ENCODE data around the gene KRTAP10-11. TPM values are rescaled to one million over a fixed set of nuclear protein-coding genes. Genes with fewer than 3 reads are reported as not detected.

The KRTAP10-11 gene
- polyA plus RNA-seq, 2 of the 4 experiments (the other 2 are of a cell fraction), result not detected

GRCh38 chr21:44639331-44639655 is 6.9 kb upstream of the KRTAP10-11 start:
- Histone ChIP-seq H3K27ac (no peak overlapping the region), H3K9me3 (peaks cover 8% of the 10 kb centered on the region; the same call in 2 of the 3 replicates), H3K4me3 (no peak overlapping the region), H3K4me2 (no peak overlapping the region), H3K4me1 (no peaks in the 10 kb centered on the region)
- ChIA-PET POLR2A (no interaction called here), CTCF (interaction anchor here (0.6 kb wide), 2 partner anchors 24 to 130 kb away, joined by 3 to 5 read pairs; no protein-coding TSS in a partner anchor)
- ATAC-seq (no peak), DNase-seq (ENCODE audit: low read depth in 1 of 2, low spot score in 1 of 2) (no peak), FAIRE-seq (no peak)
- TF ChIP-seq ZFP36 (IDR thresholded peaks at IDR 0.05; ENCODE audit: borderline replicate concordance, partially characterized antibody) (no peak), RARB (CRISPR knock-in tag; IDR thresholded peaks at IDR 0.05) (no peak), CBX2 (IDR thresholded peaks at IDR 0.05; ENCODE audit: borderline replicate concordance, low read depth) (no peak), SREBF2 (IDR thresholded peaks at IDR 0.05) (no peak), RNF2 (IDR thresholded peaks at IDR 0.05; ENCODE audit: borderline replicate concordance, low read depth) (no peak), TP53 (CRISPR knock-in tag; IDR thresholded peaks at IDR 0.05) (no peak), USF2 (IDR thresholded peaks at IDR 0.05) (no peak), JUN (IDR thresholded peaks at IDR 0.05) (no peak), NR3C1 (IDR thresholded peaks at IDR 0.05) (no peak), MYC (IDR thresholded peaks at IDR 0.05; ENCODE audit: borderline replicate concordance, low read length) (no peak), NFE2L2 (conservative IDR thresholded peaks at IDR 0.05; ENCODE audit: low read length) (no peak), POLR2A (IDR thresholded peaks at IDR 0.05; ENCODE audit: low read length) (no peak), FOXS1 (CRISPR knock-in tag; IDR thresholded peaks at IDR 0.05) (no peak), RCOR1 (IDR thresholded peaks at IDR 0.05; ENCODE audit: low read depth, low read length) (no peak), HDAC2 (IDR thresholded peaks at IDR 0.05) (no peak)
- TF ChIP-seq, protein P1, sequence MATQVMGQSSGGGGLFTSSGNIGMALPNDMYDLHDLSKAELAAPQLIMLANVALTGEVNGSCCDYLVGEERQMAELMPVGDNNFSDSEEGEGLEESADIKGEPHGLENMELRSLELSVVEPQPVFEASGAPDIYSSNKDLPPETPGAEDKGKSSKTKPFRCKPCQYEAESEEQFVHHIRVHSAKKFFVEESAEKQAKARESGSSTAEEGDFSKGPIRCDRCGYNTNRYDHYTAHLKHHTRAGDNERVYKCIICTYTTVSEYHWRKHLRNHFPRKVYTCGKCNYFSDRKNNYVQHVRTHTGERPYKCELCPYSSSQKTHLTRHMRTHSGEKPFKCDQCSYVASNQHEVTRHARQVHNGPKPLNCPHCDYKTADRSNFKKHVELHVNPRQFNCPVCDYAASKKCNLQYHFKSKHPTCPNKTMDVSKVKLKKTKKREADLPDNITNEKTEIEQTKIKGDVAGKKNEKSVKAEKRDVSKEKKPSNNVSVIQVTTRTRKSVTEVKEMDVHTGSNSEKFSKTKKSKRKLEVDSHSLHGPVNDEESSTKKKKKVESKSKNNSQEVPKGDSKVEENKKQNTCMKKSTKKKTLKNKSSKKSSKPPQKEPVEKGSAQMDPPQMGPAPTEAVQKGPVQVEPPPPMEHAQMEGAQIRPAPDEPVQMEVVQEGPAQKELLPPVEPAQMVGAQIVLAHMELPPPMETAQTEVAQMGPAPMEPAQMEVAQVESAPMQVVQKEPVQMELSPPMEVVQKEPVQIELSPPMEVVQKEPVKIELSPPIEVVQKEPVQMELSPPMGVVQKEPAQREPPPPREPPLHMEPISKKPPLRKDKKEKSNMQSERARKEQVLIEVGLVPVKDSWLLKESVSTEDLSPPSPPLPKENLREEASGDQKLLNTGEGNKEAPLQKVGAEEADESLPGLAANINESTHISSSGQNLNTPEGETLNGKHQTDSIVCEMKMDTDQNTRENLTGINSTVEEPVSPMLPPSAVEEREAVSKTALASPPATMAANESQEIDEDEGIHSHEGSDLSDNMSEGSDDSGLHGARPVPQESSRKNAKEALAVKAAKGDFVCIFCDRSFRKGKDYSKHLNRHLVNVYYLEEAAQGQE (IDR thresholded peaks at IDR 0.05), result no peak
- TF ChIP-seq, protein P2, sequence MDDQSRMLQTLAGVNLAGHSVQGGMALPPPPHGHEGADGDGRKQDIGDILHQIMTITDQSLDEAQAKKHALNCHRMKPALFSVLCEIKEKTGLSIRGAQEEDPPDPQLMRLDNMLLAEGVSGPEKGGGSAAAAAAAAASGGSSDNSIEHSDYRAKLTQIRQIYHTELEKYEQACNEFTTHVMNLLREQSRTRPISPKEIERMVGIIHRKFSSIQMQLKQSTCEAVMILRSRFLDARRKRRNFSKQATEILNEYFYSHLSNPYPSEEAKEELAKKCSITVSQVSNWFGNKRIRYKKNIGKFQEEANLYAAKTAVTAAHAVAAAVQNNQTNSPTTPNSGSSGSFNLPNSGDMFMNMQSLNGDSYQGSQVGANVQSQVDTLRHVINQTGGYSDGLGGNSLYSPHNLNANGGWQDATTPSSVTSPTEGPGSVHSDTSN (IDR thresholded peaks at IDR 0.05), result no peak
- WGBS (ENCODE audit: missing lambda C conversion rate), result no CpG with 5 or more reads among the region's 12 CpGs

GRCh38 chr21:44640761-44641160 is 5.5 kb upstream of the KRTAP10-11 start:
- ATAC-seq, result no peak
- Histone ChIP-seq H3K9me3 (peaks cover 9% of the 10 kb centered on the region; the same call in 2 of the 3 replicates), H3K4me3 (no peak overlapping the region), H3K27ac (no peak overlapping the region), H3K4me2 (no peak overlapping the region), H3K4me1 (no peaks in the 10 kb centered on the region)
- POLR2A ChIA-PET, result no interaction called here
- CTCF ChIA-PET, result no interaction called here
- DNase-seq (ENCODE audit: low read depth in 1 of 2, low spot score in 1 of 2), result no peak
- 19% methylated on average over 4 of the region's 5 CpGs for WGBS (ENCODE audit: missing lambda C conversion rate)
- FAIRE-seq, result no peak
- TF ChIP-seq ZSCAN20 (CRISPR knock-in tag; IDR thresholded peaks at IDR 0.05) (no peak), USF2 (IDR thresholded peaks at IDR 0.05) (no peak), KDM1A (IDR thresholded peaks at IDR 0.05; ENCODE audit: low read depth) (no peak), KDM5A (IDR thresholded peaks at IDR 0.05) (no peak), FOSL2 (IDR thresholded peaks at IDR 0.05) (no peak), FOSL2 (CRISPR knock-in tag; IDR thresholded peaks at IDR 0.05) (no peak), CBX8 (IDR thresholded peaks at IDR 0.05) (no peak), RFX5 (IDR thresholded peaks at IDR 0.05) (no peak), CBX2 (IDR thresholded peaks at IDR 0.05; ENCODE audit: borderline replicate concordance, low read depth) (no peak), ZC3H11A (IDR thresholded peaks at IDR 0.05) (no peak), RAD21 (conservative IDR thresholded peaks at IDR 0.05 in 1 of 2, IDR thresholded peaks at IDR 0.05 in 1 of 2) (no peak), BHLHE40 (IDR thresholded peaks at IDR 0.05; ENCODE audit: low read depth, low read length) (no peak)
- TF ChIP-seq, protein P1 (IDR thresholded peaks at IDR 0.05), result no peak

All from A549 (cell line).